ENCODE data around the gene CDK5. TPM values are rescaled to one million over a fixed set of nuclear protein-coding genes. Genes with fewer than 3 reads are reported as not detected.

CDK5 gene
- total RNA-seq, 2 donors from 2014 or later, result 2.3 to 6.3 TPM

- H3K4me1 ChIP-seq, result peaks cover 74% of the 10 kb centered on the region
- 1 to 29% methylated on average over 4 to 62 of the region's 66 CpGs for WGBS, 2 donors
- H3K27ac ChIP-seq, result peak within 1 kb of the TSS; percentile 76 to 92 (median 90)
- DNase-seq (peak; percentile 89 to 96 (median 93)), ATAC-seq (peak; percentile 88)
- no peaks in the 10 kb centered on the region for H3K9me3 ChIP-seq
- peak within 1 kb of the TSS; percentile 79 to 82 for H3K4me3 ChIP-seq
- peaks cover 2 to 4% of the 10 kb centered on the region in 2 donors for H3K36me3 ChIP-seq (replicated peaks in 1 of 2; ENCODE audit: insufficient read depth in 1 of 2, low read depth in 2 of 2)
- intact Hi-C loops (cut with DNase I), result no loop called here
- H3K27me3 ChIP-seq, result no peaks in the 10 kb centered on the region
- TF ChIP-seq POLR2A (IDR thresholded peaks at IDR 0.05) (peak; percentile 49 to 74 (median 66)), CTCF (IDR thresholded peaks at IDR 0.05) (no peak)
Measured at GRCh38 chr7:151080522-151081169, 22.9 kb upstream of the CDK5 start, which contains the start of gene FASTK. TSS of gene FASTK (minus strand) at chr7:151080809. CDS start at chr7:151080766, 43 bp downstream.

GRCh38 chr7:151080067-151080521 is 22.4 kb upstream of the CDK5 start:
- TF ChIP-seq CTCF (IDR thresholded peaks at IDR 0.05), result no peak
- TF ChIP-seq POLR2A (IDR thresholded peaks at IDR 0.05), result no peak
- ATAC-seq, result peak; percentile 19
- H3K9me3 ChIP-seq, result no peaks in the 10 kb centered on the region
- peaks cover 6 to 9% of the 10 kb centered on the region in 2 donors for H3K36me3 ChIP-seq (replicated peaks in 1 of 2; ENCODE audit: insufficient read depth in 1 of 2, low read depth in 2 of 2)
- peaks cover 68% of the 10 kb centered on the region for H3K4me1 ChIP-seq
- no peak for DNase-seq
- intact Hi-C loops (cut with DNase I), result no loop called here
- peak overlapping the region; percentile 79 to 82 for H3K4me3 ChIP-seq
- no peaks in the 10 kb centered on the region for H3K27me3 ChIP-seq
- peak overlapping the region; percentile 76 to 92 (median 90) for H3K27ac ChIP-seq
- 0 to 5% methylated on average over 8 to 30 of the region's 31 CpGs for WGBS, 2 donors

GRCh38 chr7:151079199-151079910 is 21.7 kb upstream of the CDK5 start:
- Histone ChIP-seq H3K4me1 (peaks cover 61% of the 10 kb centered on the region), H3K27me3 (no peaks in the 10 kb centered on the region), H3K9me3 (no peaks in the 10 kb centered on the region), H3K4me3 (peak overlapping the region in 1 of 2 donors; percentile 79), H3K36me3 (replicated peaks in 1 of 2; ENCODE audit: insufficient read depth in 1 of 2, low read depth in 2 of 2) (peaks cover 8 to 9% of the 10 kb centered on the region in 2 donors), H3K27ac (no peak overlapping the region)
- ATAC-seq, result no peak
- intact Hi-C loops (cut with DNase I), result no loop called here
- DNase-seq, result no peak
- WGBS, 2 donors, result 58 to 68% methylated on average over 13 to 27 of the region's 27 CpGs
- TF ChIP-seq CTCF (IDR thresholded peaks at IDR 0.05) (no peak), POLR2A (IDR thresholded peaks at IDR 0.05) (no peak)

GRCh38 chr7:151078233-151079040 is 20.7 kb upstream of the CDK5 start:
- H3K36me3 ChIP-seq (replicated peaks in 1 of 2; ENCODE audit: insufficient read depth in 1 of 2, low read depth in 2 of 2), result peaks cover 15 to 16% of the 10 kb centered on the region in 2 donors
- TF ChIP-seq CTCF (IDR thresholded peaks at IDR 0.05) (no peak), POLR2A (IDR thresholded peaks at IDR 0.05) (no peak)
- WGBS, 2 donors, result 44 to 53% methylated on average over 16 to 22 of the region's 22 CpGs
- no peaks in the 10 kb centered on the region for H3K27me3 ChIP-seq
- intact Hi-C loops (cut with DNase I), result no loop called here
- H3K27ac ChIP-seq, result peak overlapping the region in 2 of 4 donors; percentile 3 to 15
- no peaks in the 10 kb centered on the region for H3K9me3 ChIP-seq
- ATAC-seq (no peak), DNase-seq (no peak)
- H3K4me1 ChIP-seq, result peaks cover 52% of the 10 kb centered on the region
- H3K4me3 ChIP-seq, result no peak overlapping the region

Measured in body of pancreas (tissue), 4 donors.